Skeletal muscle cell (primary cell): ENCODE results near the gene CRAMP1.

Experiments
- DNase-seq: peaks from one replicate; pipeline ENCODE4 v3.0.0-alpha.2; 2010; ENCODE audit warnings: low read depth
- H3K4me3 ChIP-seq: 2 replicates; pipeline ENCODE4 v1.5.1; 2011; ENCODE audit warnings: low read depth, mild to moderate bottlenecking, control low read depth, low read length, moderate library complexity

The CRAMP1 gene

GRCh38 chr16:1653023-1653422 lies 40.9 kb downstream of the CRAMP1 start:
- H3K4me3 ChIP-seq: no peak overlapping the region
- DNase-seq: no peak

GRCh38 chr16:1654505-1655268 lies 42.5 kb downstream of the CRAMP1 start:
- DNase-seq: no peak
- H3K4me3 ChIP-seq: no peak overlapping the region

GRCh38 chr16:1655269-1655807 lies 43.2 kb downstream of the CRAMP1 start:
- no peak for DNase-seq
- no peak overlapping the region for H3K4me3 ChIP-seq

GRCh38 chr16:1655909-1656807 lies 44.0 kb downstream of the CRAMP1 start:
- no peak for DNase-seq
- H3K4me3 ChIP-seq: no peak overlapping the region

- no peak overlapping the region for H3K4me3 ChIP-seq
- DNase-seq: no peak
These were observed 44.9 kb downstream of the CRAMP1 start for GRCh38 chr16:1656808-1657617.

GRCh38 chr16:1657841-1658240 lies 45.7 kb downstream of the CRAMP1 start:
- H3K4me3 ChIP-seq: no peak overlapping the region
- DNase-seq: no peak

- DNase-seq: no peak
- H3K4me3 ChIP-seq: no peak overlapping the region
These were observed 46.9 kb downstream of the CRAMP1 start for GRCh38 chr16:1659031-1659430.

- H3K4me3 ChIP-seq: no peak overlapping the region
- no peak for DNase-seq
These were observed 49.7 kb downstream of the CRAMP1 start for GRCh38 chr16:1661826-1662225.

GRCh38 chr16:1662543-1662942 lies 50.4 kb downstream of the CRAMP1 start:
- no peak overlapping the region for H3K4me3 ChIP-seq
- DNase-seq: no peak

GRCh38 chr16:1665829-1666228 lies 53.7 kb downstream of the CRAMP1 start:
- no peak for DNase-seq

GRCh38 chr16:1666316-1666715 lies 54.2 kb downstream of the CRAMP1 start:
- no peak overlapping the region for H3K4me3 ChIP-seq
- no peak for DNase-seq

More at GRCh38 chr16:1665829-1666228, 53.7 kb downstream of the CRAMP1 start:
- H3K4me3 ChIP-seq: no peak overlapping the region

GRCh38 chr16:1667271-1667670 lies 55.1 kb downstream of the CRAMP1 start:
- H3K4me3 ChIP-seq: no peak overlapping the region
- DNase-seq: no peak

GRCh38 chr16:1667916-1668315 lies 55.8 kb downstream of the CRAMP1 start:
- H3K4me3 ChIP-seq: no peak overlapping the region
- DNase-seq: no peak

GRCh38 chr16:1668612-1669319 lies 56.6 kb downstream of the CRAMP1 start:
- no peak for DNase-seq
- H3K4me3 ChIP-seq: no peak overlapping the region

- H3K4me3 ChIP-seq: no peak overlapping the region
- no peak for DNase-seq
These were observed 57.5 kb downstream of the CRAMP1 start for GRCh38 chr16:1669698-1670097.

- DNase-seq: no peak
- no peak overlapping the region for H3K4me3 ChIP-seq
These were observed 58.2 kb downstream of the CRAMP1 start for GRCh38 chr16:1670371-1670770.

- no peak for DNase-seq
- H3K4me3 ChIP-seq: no peak overlapping the region
These were observed 58.7 kb downstream of the CRAMP1 start for GRCh38 chr16:1670866-1671265.

GRCh38 chr16:1673424-1674151 lies 61.4 kb downstream of the CRAMP1 start:
- H3K4me3 ChIP-seq: no peak overlapping the region
- no peak for DNase-seq
